ENCODE measurements around the gene MXRA8.
A peak's percentile ranks its signal among the peaks of the same experiment; 100 is the strongest.

Gene MXRA8

GRCh38 chr1:1306070-1306660 is 52.2 kb downstream of the MXRA8 start:
- DNase-seq = peak; percentile 22

- peak; percentile 79 for DNase-seq
Observed at GRCh38 chr1:1305300-1306069, 52.9 kb downstream of the MXRA8 start.

DNA sequence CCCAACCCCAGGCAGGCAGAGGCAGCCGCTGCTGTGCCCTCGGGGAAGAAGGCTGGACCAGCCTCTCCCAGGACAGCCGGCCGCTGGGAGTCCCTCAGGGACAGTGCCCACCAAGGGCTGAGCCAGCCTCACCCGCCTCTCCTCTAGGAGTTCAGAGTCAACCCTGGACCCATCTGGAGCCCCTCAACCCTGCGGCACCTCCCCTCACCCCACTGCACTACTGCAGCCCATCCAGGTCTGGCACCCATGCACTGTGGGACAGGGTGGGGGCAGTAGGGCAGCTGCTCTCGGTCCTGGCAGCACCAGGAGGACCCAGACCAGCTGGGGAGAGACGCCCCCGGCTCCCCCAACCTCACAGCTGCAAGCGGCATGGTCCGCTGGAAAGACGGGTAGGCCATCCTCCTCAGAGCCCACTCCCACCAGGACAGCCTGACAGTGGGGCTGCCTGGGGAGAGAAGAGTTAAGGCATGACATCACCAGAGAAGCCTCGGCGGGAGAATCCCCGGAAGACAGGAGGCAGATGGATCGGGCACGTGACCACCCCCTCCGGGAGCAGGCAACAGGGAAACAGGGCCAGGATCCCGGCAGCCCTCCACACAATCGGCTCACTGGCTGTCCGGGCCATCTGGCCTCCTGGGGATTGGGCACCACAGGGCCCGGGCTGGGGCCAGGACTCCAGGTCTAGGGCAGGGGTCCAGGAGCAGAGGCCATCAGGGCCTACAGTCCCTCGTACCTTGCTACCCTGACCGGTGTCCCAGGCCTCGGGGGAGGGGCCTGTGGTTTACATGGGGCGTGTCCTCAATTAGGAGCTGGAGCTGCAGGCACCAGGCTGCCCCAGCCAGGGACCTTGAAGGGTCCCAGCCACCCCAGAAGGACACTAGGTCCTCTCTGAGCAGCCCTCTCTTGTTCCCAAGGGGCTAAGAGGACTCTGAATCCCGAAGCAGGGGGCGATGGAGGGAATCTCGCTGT is 53.7 kb downstream of the MXRA8 start:
- peak; percentile 82 for DNase-seq

DNA sequence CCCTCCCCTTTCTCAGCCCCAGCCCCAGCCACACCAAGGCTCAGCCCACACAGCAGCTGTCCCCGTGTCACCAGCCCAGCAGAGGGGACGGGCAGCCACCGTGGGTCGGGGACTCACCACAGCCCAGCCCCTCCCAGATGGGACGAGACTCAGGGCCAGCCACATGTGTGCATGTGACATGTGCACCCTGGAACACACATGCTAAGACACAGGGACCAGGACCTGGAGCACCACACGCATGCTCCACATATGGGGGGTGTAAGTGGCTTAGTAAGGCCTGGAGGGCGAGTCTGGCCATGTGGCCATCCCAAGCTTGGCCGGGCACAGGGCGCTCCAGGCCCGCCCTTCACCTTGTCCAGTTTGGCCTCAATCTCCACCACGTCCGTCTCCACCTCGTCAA is 54.6 kb downstream of the MXRA8 start:
- DNase-seq = no peak

DNA sequence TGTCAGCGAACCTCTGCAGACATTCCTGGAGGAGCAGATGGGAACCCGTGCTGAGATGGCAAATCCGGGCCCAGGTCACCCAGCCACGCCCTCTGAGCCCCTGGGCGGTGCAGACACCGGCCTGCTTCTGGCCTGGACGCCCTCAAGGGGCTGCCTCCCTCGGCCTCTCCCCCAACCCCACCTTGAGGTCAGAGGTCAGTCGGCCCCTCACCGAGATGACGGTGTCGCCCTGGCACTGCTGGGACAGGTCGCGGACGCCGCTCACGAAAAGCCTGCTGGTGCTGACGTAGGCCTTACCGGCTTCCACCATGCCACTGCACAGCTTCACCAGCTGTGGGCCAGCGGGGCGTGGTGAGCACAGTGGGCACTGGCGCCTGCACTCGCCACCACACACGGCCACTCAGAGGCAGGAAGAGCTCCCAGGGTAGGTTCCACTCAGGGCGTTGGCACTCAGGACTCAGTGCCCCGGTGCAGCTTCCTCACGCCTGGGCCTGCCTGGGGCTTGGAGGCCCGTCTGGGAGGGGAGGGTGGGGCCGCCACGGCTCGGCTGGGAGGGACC is 55.3 kb downstream of the MXRA8 start:
- DNase-seq = no peak
